Activated CD4-positive, alpha-beta memory T cell treated with anti-CD3 and anti-CD28 coated beads for 36 hours (primary cell): ENCODE measurements around the gene CTNNBL1. TPM values are rescaled to one million over a fixed set of nuclear protein-coding genes. Genes with fewer than 3 reads are reported as not detected.

Experiments used
- CTCF ChIA-PET: fragments of 350-600 bp; sonication (Branson Sonifier 250); formaldehyde crosslinking; loops from one replicate; lab custom pipeline; 2021; ENCODE audit warnings: antibody characterized with exemption, inconsistent platforms; lab: Charles Lee
- POLR2A ChIA-PET: fragments of 350-600 bp; sonication (Branson Sonifier 250); formaldehyde crosslinking; loops from one replicate; lab custom pipeline; 2021; ENCODE audit warnings: antibody characterized with exemption; lab: Charles Lee
- DNase-seq: peaks from one replicate; pipeline ENCODE4 v3.0.0-alpha.2; 2020
- H3K27ac Mint-ChIP-seq: one replicate; pipeline ENCODE4 v1.8.0; 2021; ENCODE audit warnings: mixed read lengths
- H3K27me3 Mint-ChIP-seq: one replicate; pipeline ENCODE4 v1.8.0; 2021; ENCODE audit warnings: mixed read lengths
- H3K36me3 Mint-ChIP-seq: one replicate; pipeline ENCODE4 v1.8.0; 2021; ENCODE audit warnings: mixed read lengths
- H3K4me1 Mint-ChIP-seq: one replicate; pipeline ENCODE4 v1.8.0; 2021; ENCODE audit warnings: low read depth, mixed read lengths
- H3K4me3 Mint-ChIP-seq: one replicate; pipeline ENCODE4 v1.8.0; 2021; ENCODE audit warnings: mild to moderate bottlenecking, mixed read lengths
- H3K9me3 Mint-ChIP-seq: one replicate; pipeline ENCODE4 v1.8.0; 2021; ENCODE audit warnings: mixed read lengths
- intact Hi-C: fragments of 100-400 bp; cut with micrococcal nuclease; formaldehyde crosslinking; loops from one replicate; pipeline ENCODE4 v1.15.1; 2023
- total RNA-seq, 2 experiments: library from RNA; stranded (reverse); gene quantifications; one replicate each; pipeline ENCODE4 v1.2.3, GENCODE V29; 2021

CTNNBL1 gene
- total RNA-seq, 2 experiments from 2014 or later: 72.5 to 76.5 TPM

DNA sequence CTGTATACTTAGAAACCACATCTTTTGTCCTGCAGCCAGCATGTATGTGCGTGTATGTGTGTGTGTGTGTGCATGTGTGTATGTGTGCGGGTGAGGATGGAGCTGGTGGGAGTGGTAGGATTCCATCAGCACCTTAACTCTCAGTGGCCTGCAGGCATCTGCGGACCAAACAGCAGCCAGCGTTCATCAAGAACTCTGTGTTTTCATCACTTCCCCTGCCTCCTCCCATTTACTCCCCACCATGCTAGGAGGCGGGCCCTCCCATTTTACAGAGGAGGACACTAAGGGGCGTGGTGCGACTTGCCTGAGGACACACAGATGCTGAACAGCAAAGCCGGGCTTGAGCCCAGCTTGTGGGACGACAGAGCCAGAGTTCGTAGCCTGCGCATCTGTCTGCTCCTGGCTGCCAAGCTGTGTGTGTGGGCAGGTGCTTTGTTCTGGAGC, 218.0 kb downstream of the CTNNBL1 start:
- Mint-ChIP-seq H3K9me3 (no peaks in the 10 kb centered on the region), H3K27ac (no peak overlapping the region), H3K4me3 (no peak overlapping the region), H3K27me3 (peaks cover 36% of the 10 kb centered on the region), H3K4me1 (peaks cover 9% of the 10 kb centered on the region), H3K36me3 (no peaks in the 10 kb centered on the region)
- CTCF ChIA-PET: no interaction called here
- intact Hi-C loops: no loop called here
- peak; percentile 20 for DNase-seq
- POLR2A ChIA-PET: no interaction called here

DNA sequence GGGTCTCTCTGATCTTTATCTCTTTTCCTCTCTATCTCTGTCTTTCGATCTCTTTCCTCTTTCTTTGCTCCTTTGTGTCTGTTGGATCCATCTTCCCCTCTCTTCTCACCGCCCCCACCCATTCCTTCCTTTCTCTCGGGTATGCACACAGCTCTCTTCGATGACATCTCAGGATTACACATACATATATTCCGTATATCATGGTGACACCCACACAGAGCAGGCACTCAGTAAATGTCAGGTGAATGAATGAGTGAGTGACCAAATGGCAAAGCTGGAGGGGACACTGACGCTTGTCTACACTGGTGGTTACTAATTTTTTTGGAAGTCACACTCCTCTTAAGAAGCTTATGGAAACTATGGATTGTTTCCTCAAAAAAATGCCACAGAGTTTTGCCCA, 219.0 kb downstream of the CTNNBL1 start:
- DNase-seq: no peak
- ChIA-PET POLR2A (no interaction called here), CTCF (no interaction called here)
- Mint-ChIP-seq H3K27ac (no peak overlapping the region), H3K4me1 (peaks cover 9% of the 10 kb centered on the region), H3K4me3 (no peak overlapping the region), H3K27me3 (peaks cover 41% of the 10 kb centered on the region), H3K36me3 (no peaks in the 10 kb centered on the region), H3K9me3 (no peaks in the 10 kb centered on the region)
- intact Hi-C loops: no loop called here

DNA sequence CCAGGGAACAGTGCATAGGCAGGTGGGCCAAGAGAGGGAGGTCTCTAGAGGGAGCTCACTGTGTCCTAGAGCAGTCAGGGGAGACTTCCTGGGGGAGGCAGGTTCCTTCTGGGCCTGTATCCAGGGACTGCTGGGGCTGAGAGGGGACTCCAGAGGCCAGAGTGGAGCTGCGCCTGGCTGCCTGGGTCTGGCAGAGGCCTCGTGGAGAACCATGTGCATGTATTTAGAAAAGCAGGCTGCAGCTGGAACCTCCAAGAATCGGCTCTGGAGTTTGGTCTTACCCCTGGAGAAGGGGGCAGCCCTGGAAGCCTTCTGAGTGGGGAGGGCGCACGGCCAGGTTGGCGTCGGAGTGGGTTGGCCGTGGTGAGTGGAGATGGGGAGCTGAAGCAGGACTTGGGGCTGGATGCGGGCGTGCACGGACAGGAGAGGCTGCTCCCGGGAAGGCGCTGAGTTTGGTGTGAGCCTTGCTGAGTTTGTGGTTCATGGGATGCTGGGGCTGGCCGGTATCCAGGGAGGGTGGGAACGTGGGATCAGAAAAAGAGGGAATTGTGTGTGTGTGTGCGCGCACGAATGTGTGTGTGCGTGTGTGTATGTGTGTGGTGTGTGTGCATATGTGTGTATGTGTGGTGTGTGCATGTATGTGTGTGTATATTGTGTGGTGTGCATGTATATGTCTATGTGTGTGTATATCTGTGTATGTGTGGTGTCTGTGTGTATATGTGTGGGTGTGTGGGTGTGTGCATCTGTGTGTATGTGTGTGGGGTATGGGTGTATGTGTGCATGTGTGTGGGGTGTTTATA, 219.9 kb downstream of the CTNNBL1 start:
- Mint-ChIP-seq H3K4me1 (peaks cover 9% of the 10 kb centered on the region), H3K36me3 (no peaks in the 10 kb centered on the region), H3K27me3 (peaks cover 42% of the 10 kb centered on the region), H3K4me3 (no peak overlapping the region), H3K27ac (no peak overlapping the region), H3K9me3 (no peaks in the 10 kb centered on the region)
- POLR2A ChIA-PET: no interaction called here
- intact Hi-C loops: no loop called here
- no peak for DNase-seq
- CTCF ChIA-PET: no interaction called here

DNA sequence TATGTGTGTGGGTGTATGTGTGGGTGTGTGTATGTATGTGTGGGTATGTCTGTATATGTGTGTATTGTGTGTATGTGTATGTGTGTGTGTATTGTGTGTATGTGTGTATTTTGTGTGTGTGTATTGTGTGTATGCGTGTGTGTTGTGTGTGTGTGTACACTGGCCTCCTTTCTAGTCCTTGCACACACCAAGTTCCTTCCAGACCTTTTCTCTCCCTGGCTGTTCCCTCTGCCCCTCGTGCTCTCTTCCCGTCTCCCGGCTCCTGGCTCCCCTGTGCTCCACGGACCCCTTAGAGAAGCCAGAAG, 220.5 kb downstream of the CTNNBL1 start:
- CTCF ChIA-PET: no interaction called here
- no peak for DNase-seq
- Mint-ChIP-seq H3K27ac (no peak overlapping the region), H3K4me3 (no peak overlapping the region), H3K36me3 (no peaks in the 10 kb centered on the region), H3K4me1 (peaks cover 9% of the 10 kb centered on the region), H3K9me3 (no peaks in the 10 kb centered on the region), H3K27me3 (peaks cover 37% of the 10 kb centered on the region)
- intact Hi-C loops: no loop called here
- POLR2A ChIA-PET: no interaction called here

DNA sequence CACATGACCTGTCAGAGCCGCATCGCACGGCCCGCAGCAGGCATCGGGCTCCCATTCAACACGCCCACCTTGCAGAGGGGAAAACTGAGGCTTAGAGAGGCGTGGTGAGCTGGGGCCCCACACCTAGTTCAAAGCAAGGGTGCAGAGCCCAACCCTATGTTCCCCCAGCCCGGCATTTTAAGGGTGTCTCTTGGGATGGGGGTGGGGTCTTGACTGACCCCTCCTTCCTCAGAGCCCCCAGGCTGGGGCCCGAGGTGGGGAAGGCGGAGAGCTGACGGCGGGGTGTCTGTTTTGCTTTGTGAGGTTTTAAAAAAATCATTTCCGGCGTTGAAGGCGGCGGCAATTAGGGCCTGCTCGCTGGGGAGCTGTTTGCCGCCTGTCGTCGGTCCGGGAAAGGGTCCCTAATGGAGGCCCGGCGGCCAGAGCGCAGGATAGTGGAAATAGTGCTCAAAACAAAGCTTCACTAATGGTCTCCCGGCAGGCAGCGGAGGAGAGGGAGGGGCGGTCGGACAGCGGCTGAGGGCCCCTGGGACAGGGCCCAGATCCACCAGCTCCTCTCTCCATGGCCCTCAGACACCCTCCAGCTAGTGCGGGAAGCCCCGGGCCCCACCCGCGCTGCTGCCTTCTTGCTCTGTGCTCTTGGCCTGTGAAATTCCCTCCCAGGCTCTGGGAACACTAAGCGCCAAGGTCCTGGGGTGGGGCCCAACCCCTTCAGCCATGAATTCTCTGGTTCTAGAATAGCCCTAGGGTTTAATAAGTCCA, 221.0 kb downstream of the CTNNBL1 start:
- peaks cover 39% of the 10 kb centered on the region for H3K27me3 Mint-ChIP-seq
- intact Hi-C loops: no loop called here
- no peak overlapping the region for H3K4me3 Mint-ChIP-seq
- no peaks in the 10 kb centered on the region for H3K9me3 Mint-ChIP-seq
- H3K36me3 Mint-ChIP-seq: no peaks in the 10 kb centered on the region
- peak; percentile 22 for DNase-seq
- CTCF ChIA-PET: interaction anchor here (0.9 kb wide), 1 partner anchor 9 kb away, joined by 3 read pairs; no protein-coding TSS in a partner anchor
- peaks cover 9% of the 10 kb centered on the region for H3K4me1 Mint-ChIP-seq
- no peak overlapping the region for H3K27ac Mint-ChIP-seq
- POLR2A ChIA-PET: no interaction called here

DNA sequence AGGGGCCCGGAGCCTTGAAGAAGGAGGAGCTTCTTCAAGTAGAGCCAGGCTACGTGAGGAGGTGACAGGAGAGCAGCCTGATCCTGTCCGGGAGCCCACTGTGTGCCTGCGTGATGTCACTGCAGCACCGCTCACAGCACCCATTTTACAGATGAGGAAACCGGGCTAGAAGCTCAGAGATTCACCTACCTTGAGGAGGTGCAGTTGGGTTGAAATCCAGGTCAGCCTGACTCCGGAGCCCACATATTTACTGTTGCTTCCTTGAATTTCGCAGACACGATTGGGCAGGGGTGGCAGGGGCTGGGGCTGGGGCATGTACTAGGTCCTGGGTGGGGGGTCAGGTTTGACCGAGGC, 221.6 kb downstream of the CTNNBL1 start:
- Mint-ChIP-seq H3K27me3 (peaks cover 39% of the 10 kb centered on the region), H3K4me3 (no peak overlapping the region), H3K4me1 (peaks cover 9% of the 10 kb centered on the region), H3K27ac (no peak overlapping the region), H3K9me3 (no peaks in the 10 kb centered on the region), H3K36me3 (no peaks in the 10 kb centered on the region)
- POLR2A ChIA-PET: no interaction called here
- CTCF ChIA-PET: interaction anchor here (0.9 kb wide), 1 partner anchor 9 kb away, joined by 3 read pairs; no protein-coding TSS in a partner anchor
- intact Hi-C loops: no loop called here
- no peak for DNase-seq

DNA sequence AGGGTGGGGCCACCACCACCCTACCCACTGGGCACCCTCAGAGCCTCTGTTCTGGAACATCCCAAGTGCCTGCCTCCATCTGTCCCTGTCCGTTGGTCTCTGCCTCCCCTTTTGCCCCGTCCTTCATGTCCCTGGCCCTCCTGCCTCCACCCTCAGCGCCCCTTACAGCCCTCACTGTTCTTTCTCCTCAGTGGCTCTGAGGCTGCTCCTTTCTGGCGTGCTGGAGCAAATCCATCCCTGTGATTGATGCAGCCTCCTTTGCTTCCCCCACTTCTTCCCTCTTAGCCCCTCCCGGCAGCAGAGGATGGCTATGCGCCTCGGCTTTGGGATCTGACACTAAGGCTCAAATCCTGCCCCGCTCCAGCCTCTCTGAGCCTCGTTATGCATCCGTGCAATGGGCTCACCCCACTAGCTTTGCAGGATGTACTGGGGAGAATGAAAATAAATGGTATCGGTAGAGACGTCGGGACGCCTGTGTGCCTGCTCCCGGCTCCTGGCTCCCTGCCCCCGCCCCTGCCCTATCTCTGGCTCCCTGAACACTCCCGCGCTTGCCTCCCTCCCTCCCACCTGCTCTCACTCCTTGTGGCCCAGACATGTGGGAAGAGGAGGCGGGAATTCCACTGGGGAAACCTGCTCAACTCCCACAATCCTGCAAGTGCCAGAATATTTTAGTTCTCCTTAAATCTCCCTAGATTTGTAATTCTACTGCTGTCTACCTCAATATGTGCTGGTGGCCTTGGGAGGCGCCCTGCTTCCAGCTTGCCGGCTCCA, 222.2 kb downstream of the CTNNBL1 start:
- H3K36me3 Mint-ChIP-seq: no peaks in the 10 kb centered on the region
- peaks cover 43% of the 10 kb centered on the region for H3K27me3 Mint-ChIP-seq
- H3K9me3 Mint-ChIP-seq: no peaks in the 10 kb centered on the region
- intact Hi-C loops: no loop called here
- CTCF ChIA-PET: no interaction called here
- DNase-seq: no peak
- no peak overlapping the region for H3K27ac Mint-ChIP-seq
- POLR2A ChIA-PET: no interaction called here
- peaks cover 13% of the 10 kb centered on the region for H3K4me1 Mint-ChIP-seq
- H3K4me3 Mint-ChIP-seq: no peak overlapping the region

DNA sequence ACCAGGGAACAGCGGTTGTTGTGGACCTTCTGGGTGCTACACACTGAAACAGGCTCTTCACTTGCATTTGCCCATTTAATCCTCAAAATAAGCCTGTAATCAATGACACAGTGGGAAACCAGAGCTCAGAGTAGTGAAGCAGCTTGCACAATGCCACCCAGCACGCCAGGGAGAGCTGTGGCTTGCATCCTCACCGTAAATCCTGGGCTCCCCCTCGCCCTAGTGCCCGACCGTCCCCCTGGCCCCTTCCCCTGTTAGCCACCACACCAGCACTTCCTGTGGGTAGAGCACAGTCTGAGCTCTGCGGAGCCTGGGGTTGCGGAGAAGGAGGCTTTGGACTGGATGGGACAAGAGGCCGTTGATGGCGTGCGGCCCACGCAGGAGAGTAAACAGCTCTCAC, 223.6 kb downstream of the CTNNBL1 start:
- Mint-ChIP-seq H3K4me3 (no peak overlapping the region), H3K27me3 (peaks cover 44% of the 10 kb centered on the region), H3K9me3 (no peaks in the 10 kb centered on the region), H3K4me1 (peaks cover 24% of the 10 kb centered on the region), H3K27ac (no peak overlapping the region), H3K36me3 (no peaks in the 10 kb centered on the region)
- intact Hi-C loops: no loop called here
- POLR2A ChIA-PET: no interaction called here
- CTCF ChIA-PET: no interaction called here
- no peak for DNase-seq

DNA sequence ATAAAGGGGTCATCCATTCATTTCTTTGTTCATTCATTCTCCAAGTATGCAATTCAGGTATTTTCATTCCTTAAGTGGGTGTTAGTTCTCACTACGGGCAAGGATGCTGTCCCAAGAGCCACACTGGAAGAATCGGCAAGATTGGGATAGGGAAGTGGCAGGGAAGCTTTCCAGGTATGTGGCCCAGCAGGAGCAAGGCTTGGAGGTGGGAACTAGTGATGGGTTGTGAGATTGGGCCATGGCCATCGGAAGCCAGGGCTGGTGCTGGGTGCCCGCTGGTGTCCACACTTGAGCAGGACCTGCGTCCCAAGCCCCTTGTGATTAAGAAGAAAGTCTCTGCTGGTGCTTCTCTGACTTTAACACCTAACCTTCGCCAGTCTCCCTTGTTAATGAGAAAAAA, 224.2 kb downstream of the CTNNBL1 start:
- H3K27me3 Mint-ChIP-seq: peaks cover 46% of the 10 kb centered on the region
- peaks cover 28% of the 10 kb centered on the region for H3K4me1 Mint-ChIP-seq
- no peak overlapping the region for H3K27ac Mint-ChIP-seq
- intact Hi-C loops: no loop called here
- no peaks in the 10 kb centered on the region for H3K36me3 Mint-ChIP-seq
- DNase-seq: no peak
- CTCF ChIA-PET: no interaction called here
- no peaks in the 10 kb centered on the region for H3K9me3 Mint-ChIP-seq
- no peak overlapping the region for H3K4me3 Mint-ChIP-seq
- POLR2A ChIA-PET: no interaction called here

DNA sequence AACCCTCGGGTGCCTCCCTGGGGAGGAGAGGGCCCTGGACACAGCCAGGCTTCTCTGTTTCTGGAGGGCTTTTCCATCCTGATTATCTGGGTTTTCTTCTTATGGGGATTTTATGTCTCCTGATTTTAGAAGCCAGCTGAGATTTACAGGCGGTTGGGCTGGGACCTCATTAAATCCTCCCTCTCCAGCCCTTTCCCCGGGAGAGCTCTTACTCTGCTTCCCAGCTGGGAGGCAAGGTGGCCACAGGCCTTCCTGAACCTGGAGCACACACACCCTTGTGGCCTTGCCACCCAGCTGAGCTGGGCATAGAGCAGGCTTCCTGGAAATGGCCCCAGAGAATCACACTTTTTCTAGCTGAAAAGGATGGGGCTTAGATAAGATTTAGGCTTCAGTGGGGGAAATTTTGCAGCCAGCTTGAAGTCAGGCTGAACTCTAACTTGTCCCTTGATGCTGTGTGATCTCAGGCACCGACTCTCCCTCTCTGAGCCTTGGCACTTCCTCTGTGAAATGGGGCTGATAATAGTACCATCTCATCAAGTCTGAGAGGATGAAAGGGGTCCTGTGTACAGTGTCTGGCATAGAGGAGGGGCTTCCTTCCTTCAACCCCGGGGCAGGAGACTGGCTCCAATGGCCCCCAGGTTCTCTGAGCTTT, 225.7 kb downstream of the CTNNBL1 start:
- no peak overlapping the region for H3K27ac Mint-ChIP-seq
- intact Hi-C loops: loop anchor here (5.0 to 10.0 kb wide), 2 partner anchors 88 to 135 kb away; no protein-coding TSS in a partner anchor
- H3K9me3 Mint-ChIP-seq: no peaks in the 10 kb centered on the region
- H3K36me3 Mint-ChIP-seq: no peaks in the 10 kb centered on the region
- H3K27me3 Mint-ChIP-seq: peaks cover 42% of the 10 kb centered on the region
- DNase-seq: no peak
- no peak overlapping the region for H3K4me3 Mint-ChIP-seq
- ChIA-PET POLR2A (no interaction called here), CTCF (no interaction called here)
- H3K4me1 Mint-ChIP-seq: peaks cover 23% of the 10 kb centered on the region

DNA sequence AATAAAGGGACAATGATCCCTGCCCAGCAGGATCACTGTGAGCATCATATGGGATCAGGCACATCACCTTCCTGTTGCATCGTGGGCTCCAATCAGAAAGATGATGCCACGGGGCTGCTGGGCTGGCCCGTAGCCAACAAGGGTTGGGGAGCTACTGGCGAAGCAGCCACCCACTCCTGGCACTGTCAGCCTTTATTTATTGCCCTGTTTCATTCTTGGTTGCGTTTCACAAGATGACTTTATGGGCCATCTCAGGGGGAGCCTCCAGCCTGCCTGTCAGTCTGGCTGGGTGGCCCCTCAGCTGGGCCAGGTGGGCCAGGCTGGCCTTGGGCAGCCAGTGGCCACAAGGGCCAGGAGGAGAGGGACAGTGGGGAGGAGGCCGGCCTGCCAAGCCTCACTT, 226.4 kb downstream of the CTNNBL1 start:
- no peaks in the 10 kb centered on the region for H3K36me3 Mint-ChIP-seq
- no peaks in the 10 kb centered on the region for H3K9me3 Mint-ChIP-seq
- peaks cover 19% of the 10 kb centered on the region for H3K4me1 Mint-ChIP-seq
- H3K4me3 Mint-ChIP-seq: no peak overlapping the region
- H3K27ac Mint-ChIP-seq: no peak overlapping the region
- intact Hi-C loops: loop anchor here (5.0 to 10.0 kb wide), 2 partner anchors 87 to 135 kb away; no protein-coding TSS in a partner anchor
- POLR2A ChIA-PET: no interaction called here
- peak; percentile 52 for DNase-seq
- CTCF ChIA-PET: no interaction called here
- H3K27me3 Mint-ChIP-seq: peaks cover 39% of the 10 kb centered on the region
